Choroid plexus epithelial cell (primary cell): ENCODE results near the gene REXO1.

ENCODE experiments used
- DNase-seq: peaks from one replicate; pipeline ENCODE4 v3.0.0-alpha.2; 2010; ENCODE audit warnings: low read depth
- H3K4me3 ChIP-seq: 2 replicates; pipeline ENCODE4 v1.5.1; 2011; ENCODE audit warnings: low read depth, mild to moderate bottlenecking, control low read depth, low read length, moderate library complexity
- CTCF ChIP-seq: conservative IDR thresholded peaks from 2 replicates; pipeline ENCODE4 v1.5.1; 2011; ENCODE audit warnings: low read depth, mild to moderate bottlenecking, control low read depth, inconsistent platforms, low read length, moderate library complexity

The REXO1 gene

DNA sequence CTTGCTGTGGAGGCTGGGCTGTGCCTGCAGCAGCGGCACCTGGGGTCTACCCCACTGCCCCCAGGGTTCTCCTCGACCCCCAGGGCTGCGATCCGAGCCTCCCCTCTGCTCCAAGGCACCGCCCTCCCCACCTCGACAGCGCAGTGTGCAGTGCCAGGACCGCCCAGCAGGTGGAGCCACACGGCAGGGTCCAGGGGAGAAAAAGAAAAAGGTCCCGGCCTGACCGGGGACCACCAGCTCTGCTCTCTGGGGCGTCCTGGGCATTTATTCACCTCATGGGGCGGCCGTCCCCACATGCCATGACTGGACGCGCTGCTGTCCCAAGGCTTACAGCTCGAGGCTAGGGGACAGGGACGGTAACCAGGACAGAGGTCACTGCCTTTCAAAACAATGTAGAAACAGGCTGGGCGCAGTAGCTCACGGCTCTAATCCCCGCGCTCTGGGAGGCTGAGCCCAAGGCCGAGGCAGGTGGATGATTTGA, 10.6 kb downstream of the REXO1 start:
- H3K4me3 ChIP-seq = peak overlapping the region; percentile 22
- peak; percentile 94 for TF ChIP-seq CTCF
- DNase-seq = peak; percentile 33

DNA sequence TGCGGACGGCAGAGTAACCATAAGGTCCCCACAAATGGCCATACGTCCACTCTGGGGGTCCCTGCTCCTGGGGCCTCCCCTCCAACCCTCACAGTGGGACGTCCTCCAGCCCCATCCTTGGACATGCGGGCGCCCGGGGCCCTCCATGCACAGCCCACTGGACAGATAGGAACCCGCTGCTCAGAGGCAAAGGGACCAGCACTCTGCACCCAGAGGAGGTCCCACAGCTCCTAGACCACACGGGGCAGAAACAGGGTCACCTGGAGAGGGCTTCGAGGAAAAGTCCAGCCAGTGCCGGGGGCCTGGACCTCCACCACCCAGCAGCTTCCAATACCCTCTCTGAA, 11.1 kb downstream of the REXO1 start:
- TF ChIP-seq CTCF = no peak
- H3K4me3 ChIP-seq = no peak overlapping the region
- no peak for DNase-seq

- no peak for TF ChIP-seq CTCF
- no peak for DNase-seq
- H3K4me3 ChIP-seq = no peak overlapping the region
Measured at GRCh38 chr19:1836458-1837221, 11.6 kb downstream of the REXO1 start.

DNA sequence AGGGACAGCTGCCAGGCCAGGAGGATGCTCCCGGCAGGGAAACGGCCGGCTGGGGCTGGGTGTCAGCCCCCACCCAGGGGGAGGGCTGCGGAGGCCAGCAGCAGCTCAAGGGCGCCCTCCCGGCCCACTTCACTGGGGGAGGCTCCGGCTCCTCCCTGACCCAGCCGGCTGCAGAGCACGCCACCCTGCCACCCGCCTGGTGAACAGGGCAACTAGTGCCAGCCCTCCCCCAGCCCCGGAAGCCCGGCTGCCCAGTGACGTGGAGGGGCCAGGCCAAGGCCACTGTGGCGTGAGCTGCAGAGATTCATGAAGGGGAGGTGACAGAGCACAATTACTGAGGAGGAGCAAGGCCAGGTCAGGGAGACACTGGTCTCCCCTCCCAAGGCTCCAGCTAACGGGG, 14.7 kb downstream of the REXO1 start:
- H3K4me3 ChIP-seq = no peak overlapping the region
- no peak for TF ChIP-seq CTCF
- no peak for DNase-seq

DNA sequence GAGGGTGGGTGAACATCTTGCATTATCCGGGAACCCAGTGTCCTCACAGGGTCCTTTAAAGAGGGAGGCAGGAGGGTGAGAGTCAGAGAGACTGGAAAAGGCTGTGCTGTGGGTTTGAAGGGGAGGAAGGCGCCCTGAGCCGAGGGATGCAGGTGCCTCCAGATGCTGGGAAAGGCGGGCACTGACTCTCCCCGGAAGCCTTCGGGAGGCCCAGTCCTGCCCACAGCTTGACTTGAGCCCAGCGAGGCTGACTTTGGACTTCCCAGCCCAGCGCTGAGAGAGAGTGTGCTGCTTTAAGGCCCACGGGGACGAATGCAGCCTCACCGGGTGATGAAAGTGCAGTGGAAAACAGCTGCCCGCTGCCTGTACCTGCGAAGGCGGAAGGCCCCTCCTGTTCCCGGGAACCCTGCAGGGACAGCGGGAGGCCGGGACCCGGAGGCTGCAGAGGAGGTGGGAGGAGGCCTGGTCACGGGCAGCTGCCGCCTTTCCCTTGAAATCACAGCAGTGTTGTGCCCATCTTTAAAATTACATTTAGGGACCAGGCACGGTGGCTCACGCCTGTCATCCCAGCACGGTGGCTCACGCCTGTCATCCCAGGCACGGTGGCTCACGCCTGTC, 16.1 kb downstream of the REXO1 start:
- no peak for DNase-seq
- no peak overlapping the region for H3K4me3 ChIP-seq
- no peak for TF ChIP-seq CTCF

- no peak overlapping the region for H3K4me3 ChIP-seq
- no peak for TF ChIP-seq CTCF
- DNase-seq = no peak
Measured at GRCh38 chr19:1830978-1831377, 17.3 kb downstream of the REXO1 start.

- TF ChIP-seq CTCF = no peak
- no peak overlapping the region for H3K4me3 ChIP-seq
- no peak for DNase-seq
Measured at GRCh38 chr19:1830568-1830967, 17.7 kb downstream of the REXO1 start.
